ENCODE results near the gene XIRP1. TPM values are rescaled to one million over a fixed set of nuclear protein-coding genes. Genes with fewer than 3 reads are reported as not detected.

XIRP1 gene
- total RNA-seq, 4 donors from 2014 or later = 0.40 to 6.0 TPM; not detected in 2

DNA sequence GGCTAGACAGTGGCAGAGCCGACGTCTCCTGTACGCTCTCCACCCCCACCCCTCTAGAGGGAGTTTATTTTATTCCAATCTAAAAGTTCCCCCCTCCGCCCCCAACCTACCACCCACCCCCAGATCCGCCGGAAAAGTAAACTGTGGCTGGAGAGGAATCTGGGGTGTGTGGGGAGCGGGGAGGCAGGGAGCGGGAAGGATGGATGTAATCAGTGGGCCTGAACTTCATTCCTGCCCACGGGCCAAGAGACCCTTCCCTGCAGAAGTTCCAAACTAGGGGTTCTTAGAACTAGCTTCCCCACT is 38.5 kb downstream of the XIRP1 start:
- Histone ChIP-seq H3K4me3 (peak overlapping the region in 3 of 4 donors; percentile 79 to 93 (median 87)), H3K9me3 (no peaks in the 10 kb centered on the region), H3K27me3 (no peaks in the 10 kb centered on the region), H3K36me3 (no peaks in the 10 kb centered on the region), H3K4me1 (peaks cover 35 to 50% (median 44%) of the 10 kb centered on the region in 4 donors), H3K27ac (peak overlapping the region; percentile 98 to 99 (median 98))
- intact Hi-C loops (cut with DNase I; ENCODE audit: low total_unique reads) (no loop called here), in situ Hi-C loops (cut with MboI; ENCODE audit: low pct_ligation_motif_present in 1 of 4, low pct_unique_long_range_greater_than_20kb in 1 of 4, low sequenced_read_pairs in 3 of 4) (no loop called here)
- no peak for TF ChIP-seq POLR2AphosphoS5 (IDR thresholded peaks at IDR 0.05)
- TF ChIP-seq, protein P1, sequence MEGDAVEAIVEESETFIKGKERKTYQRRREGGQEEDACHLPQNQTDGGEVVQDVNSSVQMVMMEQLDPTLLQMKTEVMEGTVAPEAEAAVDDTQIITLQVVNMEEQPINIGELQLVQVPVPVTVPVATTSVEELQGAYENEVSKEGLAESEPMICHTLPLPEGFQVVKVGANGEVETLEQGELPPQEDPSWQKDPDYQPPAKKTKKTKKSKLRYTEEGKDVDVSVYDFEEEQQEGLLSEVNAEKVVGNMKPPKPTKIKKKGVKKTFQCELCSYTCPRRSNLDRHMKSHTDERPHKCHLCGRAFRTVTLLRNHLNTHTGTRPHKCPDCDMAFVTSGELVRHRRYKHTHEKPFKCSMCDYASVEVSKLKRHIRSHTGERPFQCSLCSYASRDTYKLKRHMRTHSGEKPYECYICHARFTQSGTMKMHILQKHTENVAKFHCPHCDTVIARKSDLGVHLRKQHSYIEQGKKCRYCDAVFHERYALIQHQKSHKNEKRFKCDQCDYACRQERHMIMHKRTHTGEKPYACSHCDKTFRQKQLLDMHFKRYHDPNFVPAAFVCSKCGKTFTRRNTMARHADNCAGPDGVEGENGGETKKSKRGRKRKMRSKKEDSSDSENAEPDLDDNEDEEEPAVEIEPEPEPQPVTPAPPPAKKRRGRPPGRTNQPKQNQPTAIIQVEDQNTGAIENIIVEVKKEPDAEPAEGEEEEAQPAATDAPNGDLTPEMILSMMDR (IDR thresholded peaks at IDR 0.05) = peak in 3 of 5 experiments; percentile 26 to 34 (median 28)
- DNase-seq = no peak
- 20 to 27% methylated on average over 2 to 9 of the region's 9 CpGs for WGBS, 2 donors (ENCODE audit: low coverage in 1 of 2)

DNA sequence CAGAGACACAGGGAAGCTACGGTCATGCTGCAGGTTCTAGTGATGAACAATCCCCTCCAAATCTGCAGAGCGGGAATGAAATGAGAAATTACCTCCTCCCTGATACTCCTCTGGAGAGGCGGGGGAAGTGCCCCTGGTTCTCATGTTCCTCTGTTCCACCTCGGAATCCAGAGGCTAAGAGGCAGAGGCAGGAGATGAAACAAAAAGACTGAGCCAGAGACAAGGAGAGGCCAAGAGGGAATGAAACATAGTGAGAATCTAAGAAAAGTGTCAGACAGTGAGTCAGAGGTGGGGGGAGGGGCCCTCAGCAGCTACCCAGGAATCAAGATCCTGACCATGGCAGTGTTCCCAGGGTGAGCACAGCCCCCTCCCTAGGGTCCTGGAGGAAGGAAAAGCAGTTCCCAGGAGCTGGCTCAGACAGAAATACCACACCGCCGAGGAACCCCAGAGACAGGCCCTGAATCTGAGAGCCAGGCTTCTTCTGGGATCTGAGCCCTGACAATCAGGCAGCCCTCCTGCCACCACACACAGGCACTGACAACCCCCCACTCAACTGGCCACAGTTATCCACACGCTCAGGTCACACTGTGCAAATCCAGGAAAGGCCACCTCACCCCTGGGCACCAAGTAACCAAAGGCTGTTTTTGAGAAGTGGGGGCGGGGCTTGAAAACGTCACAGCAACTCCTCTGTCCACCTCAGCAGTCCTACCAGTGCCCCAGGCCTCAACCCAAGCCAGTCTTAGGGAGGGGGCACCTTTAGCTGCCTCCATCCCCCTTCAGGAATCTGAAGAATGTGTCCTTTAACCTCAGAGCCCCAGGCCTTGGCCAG is 41.4 kb downstream of the XIRP1 start:
- Histone ChIP-seq H3K4me3 (peak overlapping the region; percentile 1 to 93 (median 83)), H3K27ac (peak overlapping the region; percentile 98 to 99 (median 98)), H3K27me3 (no peaks in the 10 kb centered on the region), H3K4me1 (peaks cover 56 to 77% (median 73%) of the 10 kb centered on the region in 4 donors), H3K36me3 (no peaks in the 10 kb centered on the region), H3K9me3 (no peaks in the 10 kb centered on the region)
- intact Hi-C loops (cut with DNase I; ENCODE audit: low total_unique reads) = loop anchor here (1.0 kb wide), 1 partner anchor 28 kb away; no protein-coding TSS in a partner anchor
- 0 to 28% methylated on average over 3 to 9 of the region's 9 CpGs for WGBS, 2 donors (ENCODE audit: low coverage in 1 of 2)
- in situ Hi-C loops (cut with MboI; ENCODE audit: low pct_ligation_motif_present in 1 of 4, low pct_unique_long_range_greater_than_20kb in 1 of 4, low sequenced_read_pairs in 3 of 4) = no loop called here
- TF ChIP-seq POLR2AphosphoS5 (IDR thresholded peaks at IDR 0.05) (peak; percentile 44 to 56 (median 53)), EP300 (IDR thresholded peaks at IDR 0.05; ENCODE audit: low read depth) (no peak)
- TF ChIP-seq, protein P1 (IDR thresholded peaks at IDR 0.05) = no peak
- DNase-seq = peak; percentile 81

DNA sequence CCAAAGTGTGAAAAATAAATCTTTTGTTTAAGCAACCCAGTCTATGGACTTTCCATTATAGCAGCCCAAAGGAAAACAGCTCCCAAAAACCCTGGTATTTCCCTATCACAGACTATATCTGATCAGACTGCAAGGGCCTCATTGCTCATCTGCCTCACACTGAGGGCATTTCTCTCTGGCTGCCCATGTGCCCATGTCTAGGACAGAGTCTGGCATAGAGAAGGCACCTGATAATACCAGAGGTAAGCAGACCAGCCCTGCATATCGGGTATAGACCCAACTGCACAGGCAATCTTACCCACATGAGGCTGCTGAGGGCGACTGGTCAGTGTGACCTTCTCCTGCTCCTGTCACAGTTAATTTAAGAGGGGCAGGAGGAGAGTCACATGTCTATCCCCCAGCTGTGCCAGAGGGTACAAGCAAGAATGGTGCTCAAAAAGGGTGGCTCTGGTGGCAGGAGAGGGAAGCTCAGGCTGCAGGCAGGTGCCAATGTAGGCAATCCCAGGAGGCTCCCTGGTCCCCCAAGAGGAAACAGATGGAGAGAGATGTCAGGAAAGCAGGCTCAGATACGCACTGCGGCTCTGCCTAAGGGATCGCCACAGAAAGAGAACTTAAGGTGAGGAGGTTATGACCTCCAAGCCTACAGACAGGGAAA is 42.1 kb downstream of the XIRP1 start:
- no peaks in the 10 kb centered on the region for H3K36me3 ChIP-seq
- peak overlapping the region in 2 of 4 donors; percentile 79 to 93 for H3K4me3 ChIP-seq
- no peak for TF ChIP-seq EP300 (IDR thresholded peaks at IDR 0.05; ENCODE audit: low read depth)
- TF ChIP-seq, protein P1 (IDR thresholded peaks at IDR 0.05) = peak in 1 of 5 experiments; percentile 18
- TF ChIP-seq POLR2A (IDR thresholded peaks at IDR 0.05) = no peak
- no peaks in the 10 kb centered on the region for H3K27me3 ChIP-seq
- no peak for DNase-seq
- 40 to 54% methylated on average over 3 to 5 of the region's 5 CpGs for WGBS, 2 donors (ENCODE audit: low coverage in 1 of 2)
- in situ Hi-C loops (cut with MboI; ENCODE audit: low pct_ligation_motif_present in 1 of 4, low pct_unique_long_range_greater_than_20kb in 1 of 4, low sequenced_read_pairs in 3 of 4) (no loop called here), intact Hi-C loops (cut with DNase I; ENCODE audit: low total_unique reads) (loop anchor here (1.0 kb wide), 1 partner anchor 29 kb away; no protein-coding TSS in a partner anchor)
- H3K9me3 ChIP-seq = no peaks in the 10 kb centered on the region
- peak overlapping the region; percentile 98 to 99 (median 98) for H3K27ac ChIP-seq
- H3K4me1 ChIP-seq = peaks cover 61 to 82% (median 77%) of the 10 kb centered on the region in 4 donors

DNA sequence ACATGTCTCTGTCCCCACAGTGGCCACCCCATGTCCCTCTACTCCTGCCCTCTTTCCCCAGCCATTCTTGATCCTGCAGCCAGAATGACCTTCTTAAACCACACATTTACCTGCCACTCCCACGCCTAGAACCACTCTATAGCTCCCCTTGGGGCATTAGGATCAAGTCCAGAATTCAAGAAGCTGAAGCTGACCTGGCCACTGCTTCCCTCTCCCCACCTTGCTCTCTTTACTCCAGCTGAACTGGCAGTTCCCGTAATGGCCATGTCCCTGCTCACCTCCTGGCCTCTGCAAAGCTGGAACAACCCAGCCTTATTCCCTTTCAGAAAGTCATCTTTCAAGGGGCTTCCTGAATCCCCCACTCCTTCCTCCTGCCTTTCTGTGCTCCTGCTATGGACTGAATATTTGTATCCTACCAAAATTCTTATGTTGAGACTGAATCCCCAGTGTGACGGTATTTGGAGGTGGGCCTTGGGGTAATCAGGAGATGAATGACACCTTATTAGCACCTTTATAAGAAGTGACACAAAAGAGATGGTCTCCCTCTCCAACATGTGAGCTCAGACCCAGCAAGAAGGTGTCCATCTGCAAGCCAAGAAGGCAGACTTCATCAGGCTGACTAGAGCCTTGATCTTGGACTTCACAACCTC is 42.8 kb downstream of the XIRP1 start:
- no peak for DNase-seq
- intact Hi-C loops (cut with DNase I; ENCODE audit: low total_unique reads) = loop anchor here (1.0 kb wide), 1 partner anchor 30 kb away; no protein-coding TSS in a partner anchor

More for the DNA sequence above, 42.8 kb downstream of the XIRP1 start:
- Histone ChIP-seq H3K9me3 (no peaks in the 10 kb centered on the region), H3K36me3 (peaks cover 0 to 6% (median under 1%) of the 10 kb centered on the region in 4 donors), H3K4me1 (peaks cover 61 to 79% (median 76%) of the 10 kb centered on the region in 4 donors), H3K4me3 (no peak overlapping the region), H3K27me3 (no peaks in the 10 kb centered on the region), H3K27ac (peak overlapping the region; percentile 98 to 99 (median 98))
- in situ Hi-C loops (cut with MboI; ENCODE audit: low pct_ligation_motif_present in 1 of 4, low pct_unique_long_range_greater_than_20kb in 1 of 4, low sequenced_read_pairs in 3 of 4) = no loop called here
- no peak for TF ChIP-seq POLR2A (IDR thresholded peaks at IDR 0.05)
- TF ChIP-seq POLR2AphosphoS5 (IDR thresholded peaks at IDR 0.05) = no peak
- no peak for TF ChIP-seq EP300 (IDR thresholded peaks at IDR 0.05; ENCODE audit: low read depth)
- TF ChIP-seq, protein P1 (IDR thresholded peaks at IDR 0.05) = no peak
- 68 to 100% methylated on average over 1 to 3 of the region's 3 CpGs for WGBS, 2 donors (ENCODE audit: low coverage in 1 of 2)
